ENCODE measurements around the gene MYOZ3.

MYOZ3 gene

DNA sequence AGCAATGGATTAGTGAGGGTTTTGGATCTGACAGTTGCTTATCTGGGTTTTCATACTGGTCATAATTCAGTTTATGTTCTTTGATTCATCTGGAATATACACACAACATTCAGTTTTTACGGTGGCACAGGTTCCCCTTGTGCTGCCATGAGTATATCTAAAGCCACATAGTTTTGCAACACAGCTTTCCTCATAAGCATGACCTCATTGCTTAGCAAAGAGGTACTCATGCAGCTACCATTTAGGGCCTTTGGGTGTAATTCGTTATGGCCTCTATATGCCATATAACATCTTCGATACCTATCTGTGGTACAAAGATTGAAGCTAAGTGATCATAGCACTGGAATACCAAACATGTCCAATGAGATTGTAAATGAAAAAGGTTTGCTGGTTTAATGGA, 42.7 kb downstream of the MYOZ3 start:
- no peak for DNase-seq (ENCODE audit: low read depth)

DNA sequence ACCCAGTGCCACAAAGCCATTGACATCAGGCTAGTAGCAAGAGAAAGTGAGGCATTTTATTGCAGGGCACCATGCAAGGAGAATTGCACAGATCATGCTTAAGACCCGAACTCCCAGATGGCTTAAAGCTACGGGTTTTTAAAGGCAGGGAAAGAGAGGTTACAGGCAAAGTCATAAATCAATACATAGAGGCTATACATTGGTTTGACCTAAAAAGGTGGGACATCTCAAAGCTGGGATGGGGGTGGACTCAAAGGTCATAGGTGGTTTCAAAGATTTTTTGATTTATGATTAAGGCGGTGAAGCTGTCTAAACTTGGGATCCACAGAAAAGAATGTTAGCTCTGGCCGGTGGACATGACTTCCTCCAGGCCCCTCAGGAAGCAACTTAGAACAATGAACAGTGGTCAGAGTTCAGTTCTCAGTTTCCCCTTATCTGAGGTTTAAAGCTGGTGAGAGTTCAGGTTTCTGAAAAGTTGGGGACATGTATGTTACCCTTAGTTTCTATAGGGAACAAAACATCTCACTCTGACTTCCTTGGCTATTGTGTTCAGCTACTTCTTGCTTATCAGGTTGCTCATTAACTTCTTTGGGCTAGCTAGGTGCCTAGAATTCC, 45.8 kb downstream of the MYOZ3 start:
- no peak for DNase-seq (ENCODE audit: low read depth)

DNA sequence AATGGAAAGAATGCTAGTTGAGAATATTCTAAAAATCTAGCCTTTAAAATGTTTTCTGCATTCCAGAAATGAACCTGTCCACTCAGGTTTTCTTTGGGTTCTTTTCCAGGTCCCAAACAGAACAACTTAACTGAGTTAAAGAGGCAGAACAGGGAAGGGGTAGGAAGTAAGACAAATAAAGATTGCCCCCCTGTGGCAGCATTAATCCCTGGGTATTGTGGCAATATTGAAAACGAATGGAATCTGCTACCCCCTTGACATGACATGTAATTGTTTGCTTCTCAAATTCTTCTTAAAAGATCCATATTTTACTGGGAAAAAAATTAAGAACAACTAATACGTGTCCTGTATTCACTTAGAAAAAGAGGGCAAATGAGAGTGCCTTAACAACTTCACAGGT, 49.1 kb downstream of the MYOZ3 start:
- DNase-seq (ENCODE audit: low read depth), result peak; percentile 27

DNA sequence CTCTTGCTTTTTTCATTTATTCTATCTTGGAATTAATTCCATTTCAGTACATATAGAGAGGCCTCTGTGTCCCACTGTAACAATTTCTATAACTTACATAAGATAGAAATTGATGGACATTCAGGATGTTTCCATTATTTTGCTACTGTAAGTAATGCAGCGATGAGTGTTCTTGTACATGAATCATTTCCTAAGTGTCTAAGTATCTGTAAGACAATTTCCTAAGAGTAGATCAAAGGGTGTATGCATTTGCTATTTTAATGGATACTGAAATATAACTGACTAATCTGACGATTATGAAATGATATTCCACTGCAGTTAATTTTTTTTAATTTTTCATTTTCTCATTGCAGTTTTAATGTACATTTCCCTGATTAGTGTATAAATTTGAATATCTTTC, 62.8 kb downstream of the MYOZ3 start:
- no peak for DNase-seq (ENCODE audit: low read depth)

Measured in EH (cell line).